Liver (tissue), 9 donors: ENCODE data around the gene KLKB1. TPM values are rescaled to one million over a fixed set of nuclear protein-coding genes. Genes with fewer than 3 reads are reported as not detected.

ENCODE experiments used
- DNase-seq: peaks from one replicate; pipeline ENCODE4 v3.0.0-alpha.2; 2017; ENCODE audit warnings: low spot score
- H3K27ac ChIP-seq, 2 donors: one replicate each; pipeline ENCODE4 v1.7.0; 2013; ENCODE audit warnings: inconsistent platforms in 2 of 2, low read length in 2 of 2, control low read depth in 1 of 2, low read depth in 1 of 2, mild to moderate bottlenecking in 1 of 2
- H3K27me3 ChIP-seq, 4 donors: one replicate each; pipeline versions ENCODE4 v1.6.1 to v1.7.0; 2013; ENCODE audit warnings: low read length in 3 of 4, inconsistent platforms in 1 of 4, mild to moderate bottlenecking in 1 of 4, moderate library complexity in 1 of 4; ENCODE audit not compliant: control insufficient read depth in 4 of 4, insufficient read depth in 4 of 4
- H3K36me3 ChIP-seq, 4 donors: one replicate each; pipeline versions ENCODE4 v1.6.1 to v1.7.0; 2013; ENCODE audit warnings: low read length in 3 of 4, mild to moderate bottlenecking in 3 of 4, low read depth in 1 of 4, moderate library complexity in 1 of 4; ENCODE audit not compliant: control insufficient read depth in 4 of 4, insufficient read depth in 3 of 4
- H3K4me1 ChIP-seq, 4 donors: one replicate each; pipeline versions ENCODE4 v1.6.1 to v1.7.0; 2013; ENCODE audit warnings: low read length in 3 of 4, mild to moderate bottlenecking in 3 of 4, moderate library complexity in 1 of 4; ENCODE audit not compliant: control insufficient read depth in 4 of 4, insufficient read depth in 4 of 4
- H3K4me3 ChIP-seq, 3 donors: one replicate each; pipeline versions ENCODE4 v1.6.1 to v1.7.0; 2013; ENCODE audit warnings: low read length in 3 of 3, control low read depth in 1 of 3, low read depth in 1 of 3, mild to moderate bottlenecking in 1 of 3
- H3K9ac ChIP-seq, 2 donors: one replicate each; pipeline ENCODE4 v1.7.0; 2013; ENCODE audit warnings: low read length in 2 of 2, mild to moderate bottlenecking in 2 of 2, moderate library complexity in 2 of 2, control low read depth in 1 of 2, low read depth in 1 of 2
- H3K9me3 ChIP-seq, 4 donors: one replicate each; pipeline versions ENCODE4 v1.6.1 to v1.7.0; 2013; ENCODE audit warnings: low read length in 3 of 4; ENCODE audit not compliant: control insufficient read depth in 4 of 4
- ATF3 ChIP-seq: IDR thresholded peaks from 2 replicates; pipeline ENCODE4 v1.6.1; 2016; ENCODE audit warnings: antibody characterized with exemption
- CTCF ChIP-seq: fragments of 150-350 bp; IDR thresholded peaks from 2 replicates; pipeline ENCODE4 v1.5.1; 2017; ENCODE audit warnings: improper control_type of control experiment, low read depth, low read length; ENCODE audit not compliant: missing input control
- EGR1 ChIP-seq, 2 donors: IDR thresholded peaks; 2 replicates each; pipeline ENCODE4 v1.6.1; 2016 to 2018; ENCODE audit warnings: antibody characterized with exemption in 2 of 2, low read depth in 2 of 2
- FOXA1 ChIP-seq: IDR thresholded peaks from 2 replicates; pipeline ENCODE4 v1.6.1; 2016; ENCODE audit warnings: antibody characterized with exemption
- FOXA2 ChIP-seq: IDR thresholded peaks from 2 replicates; pipeline ENCODE4 v1.6.1; 2016; ENCODE audit warnings: antibody characterized with exemption
- GABPA ChIP-seq, 2 donors: IDR thresholded peaks in 1 of 2; conservative IDR thresholded peaks in 1 of 2; 2 replicates each; pipeline ENCODE4 v1.6.1; 2016; ENCODE audit warnings: antibody characterized with exemption in 2 of 2, mild to moderate bottlenecking in 1 of 2, moderate library complexity in 1 of 2
- HNF4A ChIP-seq, 2 donors: conservative IDR thresholded peaks; 2 replicates each; pipeline ENCODE4 v1.6.1; 2016; ENCODE audit warnings: antibody characterized with exemption in 2 of 2, mild to moderate bottlenecking in 2 of 2
- HNF4G ChIP-seq: IDR thresholded peaks from 2 replicates; pipeline ENCODE4 v1.6.1; 2016; ENCODE audit warnings: antibody characterized with exemption
- JUND ChIP-seq, 2 donors: IDR thresholded peaks; 2 replicates each; pipeline ENCODE4 v1.6.1; 2016; ENCODE audit warnings: antibody characterized with exemption in 2 of 2
- MAX ChIP-seq: IDR thresholded peaks from 2 replicates; pipeline ENCODE4 v1.6.1; 2016; ENCODE audit warnings: antibody characterized with exemption
- NR2F2 ChIP-seq: IDR thresholded peaks from 2 replicates; pipeline ENCODE4 v1.6.1; 2016; ENCODE audit warnings: antibody characterized with exemption
- RAD21 ChIP-seq, 2 donors: IDR thresholded peaks; 2 replicates each; pipeline ENCODE4 v1.6.1; 2016; ENCODE audit warnings: antibody characterized with exemption in 2 of 2, mild to moderate bottlenecking in 2 of 2
- REST ChIP-seq: IDR thresholded peaks from 2 replicates; pipeline ENCODE4 v1.6.1; 2016; ENCODE audit warnings: antibody characterized with exemption, mild to moderate bottlenecking
- RXRA ChIP-seq, 2 donors: IDR thresholded peaks; 2 replicates each; pipeline ENCODE4 v1.6.1; 2017 to 2018; ENCODE audit warnings: antibody characterized with exemption in 2 of 2, mild to moderate bottlenecking in 1 of 2
- SP1 ChIP-seq: IDR thresholded peaks from 2 replicates; pipeline ENCODE4 v1.6.1; 2018; ENCODE audit warnings: antibody characterized with exemption, mild to moderate bottlenecking
- TAF1 ChIP-seq: conservative IDR thresholded peaks from 2 replicates; pipeline ENCODE4 v1.6.1; 2016; ENCODE audit warnings: antibody characterized with exemption, mild to moderate bottlenecking
- YY1 ChIP-seq: IDR thresholded peaks from 2 replicates; pipeline ENCODE4 v1.6.1; 2016; ENCODE audit warnings: antibody characterized with exemption, mild to moderate bottlenecking
- ZBTB33 ChIP-seq: IDR thresholded peaks from 2 replicates; pipeline ENCODE4 v1.6.1; 2016; ENCODE audit warnings: antibody characterized with exemption
- WGBS: extraction: QIAGEN DNeasy Blood & Tissue Kit; methylation state at CpG from one replicate; pipeline ENCODE4 v1.1.7; 2013; 5-methylcytosine and 5-hydroxymethylcytosine counted together
- polyA plus RNA-seq, 2 donors: library from polyadenylated mRNA; stranded (reverse) in 1 of 2; unstranded in 1 of 2; fragments of 200-250 nt in 1 of 2; fragments of >200 nt in 1 of 2; fragmentation: Nextera tagmentation in 1 of 2; extraction: Ambion mirVana in 1 of 2; gene quantifications; one replicate each; pipeline versions ENCODE4 v1.2.1 to v1.2.3, GENCODE V29; 2013 to 2015
- total RNA-seq, 2 donors: library from RNA; depleted of rRNA; stranded (reverse); fragments of >200 nt; gene quantifications; one replicate each; pipeline ENCODE4 v1.2.3, GENCODE V29; 2014
- donor health status: healthy.
- donor health status: healthy.
- donor health status: healthy.
- donor health status: healthy.
- donor health status: healthy.

KLKB1 gene
- total and polyA plus RNA-seq, 4 donors = 36.5 to 78.9 (median 60.2) TPM

GRCh38 chr4:186201535-186202230 lies 25.6 kb upstream of the KLKB1 start:
- peak overlapping the region in 1 of 2 donors; percentile 32 for H3K27ac ChIP-seq
- WGBS = 31% methylated on average over 9 of the region's 9 CpGs
- no peak overlapping the region for H3K4me3 ChIP-seq
- no peaks in the 10 kb centered on the region for H3K27me3 ChIP-seq
- H3K36me3 ChIP-seq = peaks cover 2 to 42% (median 31%) of the 10 kb centered on the region in 4 donors
- no peak for DNase-seq
- peak; percentile 17 to 23 for TF ChIP-seq RXRA (IDR thresholded peaks at IDR 0.05)
- no peak for TF ChIP-seq TAF1
- TF ChIP-seq YY1 = peak; percentile 72
- no peak for TF ChIP-seq HNF4G
- TF ChIP-seq FOXA2 = no peak
- TF ChIP-seq ATF3 = no peak
- peak; percentile 74 to 84 for TF ChIP-seq RAD21 (IDR thresholded peaks at IDR 0.05)
- peak in 1 of 2 donors; percentile 28 for TF ChIP-seq HNF4A (conservative IDR thresholded peaks at IDR 0.05)
- TF ChIP-seq ZBTB33 = no peak
- TF ChIP-seq GABPA (IDR thresholded peaks at IDR 0.05 in 1 of 2, conservative IDR thresholded peaks at IDR 0.05 in 1 of 2) = no peak
- peak; percentile 85 for TF ChIP-seq CTCF
- no peak for TF ChIP-seq REST
- no peak for TF ChIP-seq EGR1 (IDR thresholded peaks at IDR 0.05; ENCODE audit: low read depth in 2 of 2)
- TF ChIP-seq NR2F2 = no peak
- TF ChIP-seq MAX = peak; percentile 70
- TF ChIP-seq FOXA1 = no peak
- no peak for TF ChIP-seq JUND (IDR thresholded peaks at IDR 0.05)
- peak; percentile 19 for TF ChIP-seq SP1
- H3K9me3 ChIP-seq = no peaks in the 10 kb centered on the region
- H3K4me1 ChIP-seq = peaks cover 0 to 3% (median 0%) of the 10 kb centered on the region in 4 donors
- H3K9ac ChIP-seq = no peak overlapping the region
